DMS153 treated with DMSO at 0.1 percent for 48 hours (cell line): ENCODE measurements around the gene INTS7.
"Not testable (repeated sequence)": the region's sequence is repeated elsewhere in the genome, so short reads cannot be mapped to it uniquely, and the experiment has no call there.

Experiments used
- DNase-seq: peaks from one replicate; lab custom pipeline; 2025; ENCODE audit not compliant: unreplicated experiment; lab: John Stamatoyannopoulos, UW

Gene INTS7

GRCh38 chr1:211938561-211938997 is 96.8 kb downstream of the INTS7 start:
- no peak for DNase-seq

DNA sequence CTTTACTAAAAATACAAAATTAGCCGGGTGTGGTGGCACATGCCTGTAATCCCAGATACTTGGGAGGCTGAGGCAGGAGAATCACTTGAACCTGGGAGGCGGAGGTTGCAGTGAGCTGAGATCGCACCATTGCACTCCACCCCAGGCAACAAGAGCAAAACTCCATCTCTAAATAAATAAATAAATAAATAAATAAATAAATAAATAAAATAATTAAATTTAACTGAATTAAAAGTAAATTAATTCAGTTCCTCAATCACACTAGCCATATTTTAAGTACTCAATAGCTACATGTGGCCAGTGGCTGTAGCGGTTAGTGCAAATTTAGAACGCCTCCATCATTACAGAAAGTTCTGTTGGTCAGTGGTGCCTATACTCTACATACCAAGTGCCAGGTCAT is 97.9 kb downstream of the INTS7 start:
- not testable (repeated sequence) for DNase-seq

- no peak for DNase-seq
These were observed 99.8 kb downstream of the INTS7 start for GRCh38 chr1:211935448-211935970.

- DNase-seq, result no peak
These were observed 101.2 kb downstream of the INTS7 start for GRCh38 chr1:211933946-211934714.

DNA sequence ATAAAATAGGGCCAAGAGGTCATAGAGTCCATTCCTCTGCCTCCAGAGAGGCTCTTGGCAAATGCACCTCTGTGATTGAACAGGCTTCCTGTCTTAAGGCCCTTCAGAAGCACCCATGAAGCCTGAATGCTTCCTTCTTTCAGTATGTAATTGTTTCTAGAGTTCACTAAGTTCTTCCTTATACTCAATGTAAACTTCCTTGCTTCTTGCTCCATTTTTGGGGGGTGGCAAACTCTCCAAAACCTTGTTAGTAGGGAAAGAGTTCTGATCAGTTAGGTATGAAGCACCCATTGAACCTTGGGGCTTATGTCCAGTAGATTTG is 102.5 kb downstream of the INTS7 start:
- DNase-seq, result no peak

DNA sequence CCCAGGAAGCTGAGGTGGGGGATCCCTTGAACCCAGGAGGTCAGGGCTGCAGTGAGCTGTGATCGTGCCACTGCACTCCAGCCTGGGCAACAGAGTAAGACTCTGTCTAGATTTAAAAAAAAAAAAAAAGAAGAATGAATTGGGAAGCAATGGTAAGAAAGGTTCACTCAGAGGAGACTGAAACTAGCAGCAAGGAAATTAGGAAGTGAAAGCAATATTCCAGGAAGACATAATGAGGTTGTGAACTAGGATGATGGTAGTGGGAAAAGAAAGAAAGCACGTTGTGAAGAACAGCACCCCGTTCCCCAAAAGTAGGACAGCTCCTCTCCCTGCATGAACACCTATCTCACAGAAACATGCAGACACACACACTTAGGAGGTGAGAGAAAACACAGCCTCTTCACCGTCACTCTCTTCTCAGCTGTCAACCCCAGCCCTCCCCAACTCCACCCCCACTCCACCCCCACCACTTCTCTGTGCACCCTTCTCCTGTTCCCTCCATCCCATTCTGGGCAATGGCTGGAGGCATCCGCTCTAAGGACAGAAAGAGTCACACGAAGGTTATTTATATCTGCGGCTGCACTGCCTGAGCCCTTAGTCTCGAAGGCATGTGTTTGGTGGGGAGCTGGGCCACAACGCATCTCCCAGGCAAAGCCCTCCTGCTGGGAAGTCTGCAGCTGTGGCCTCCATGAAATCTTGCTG is 103.0 kb downstream of the INTS7 start:
- no peak for DNase-seq

DNA sequence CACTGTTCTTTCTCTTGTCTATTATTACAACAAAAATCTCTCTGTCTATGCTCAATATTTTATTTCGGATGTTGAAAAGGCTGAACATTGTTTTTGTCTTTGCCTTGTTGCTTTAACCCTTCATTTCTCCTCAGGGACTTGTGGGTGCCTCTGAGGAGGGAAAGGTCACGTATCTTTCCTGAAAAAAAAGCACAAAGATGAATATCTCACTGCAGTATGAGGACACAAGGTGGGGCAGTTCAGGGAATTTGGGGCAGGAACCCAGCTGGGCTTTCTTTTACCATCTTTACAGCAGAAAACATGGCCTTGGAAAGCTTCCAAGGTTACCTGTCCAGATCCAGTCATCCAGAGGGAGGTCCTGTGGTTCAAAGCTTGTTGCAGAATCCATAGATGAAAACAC is 105.7 kb downstream of the INTS7 start:
- no peak for DNase-seq

DNA sequence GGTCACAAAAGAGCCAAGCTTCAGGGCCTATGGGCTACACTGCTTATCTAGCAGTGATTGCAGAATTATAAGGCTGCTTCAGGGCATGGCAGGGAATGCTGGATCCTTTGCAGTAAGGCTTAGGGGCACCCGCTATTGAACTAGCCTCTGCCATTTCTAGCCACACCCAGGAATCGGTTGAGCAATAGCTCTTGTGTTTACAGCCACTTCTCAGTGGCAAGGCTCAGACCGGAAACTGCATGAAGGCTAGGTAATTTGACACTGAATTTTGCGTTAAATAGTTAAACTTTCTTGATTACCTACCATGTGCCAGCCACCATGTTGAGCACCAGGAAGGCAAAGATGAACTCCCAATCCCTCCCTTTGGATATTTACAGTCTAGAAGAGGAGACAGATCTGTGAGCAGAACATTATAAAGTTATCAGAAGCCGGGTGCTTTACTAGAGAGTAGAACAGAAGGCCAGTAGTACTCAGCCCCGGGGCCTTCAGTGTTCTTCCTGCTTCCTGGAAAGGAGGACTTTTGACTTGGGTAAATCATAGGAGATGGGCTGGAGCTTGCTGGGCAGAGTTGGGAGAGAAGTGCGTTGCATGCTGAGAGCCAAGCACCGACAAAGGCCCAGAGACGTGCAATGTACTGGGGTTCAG is 106.2 kb downstream of the INTS7 start:
- peak; percentile 100 for DNase-seq

DNA sequence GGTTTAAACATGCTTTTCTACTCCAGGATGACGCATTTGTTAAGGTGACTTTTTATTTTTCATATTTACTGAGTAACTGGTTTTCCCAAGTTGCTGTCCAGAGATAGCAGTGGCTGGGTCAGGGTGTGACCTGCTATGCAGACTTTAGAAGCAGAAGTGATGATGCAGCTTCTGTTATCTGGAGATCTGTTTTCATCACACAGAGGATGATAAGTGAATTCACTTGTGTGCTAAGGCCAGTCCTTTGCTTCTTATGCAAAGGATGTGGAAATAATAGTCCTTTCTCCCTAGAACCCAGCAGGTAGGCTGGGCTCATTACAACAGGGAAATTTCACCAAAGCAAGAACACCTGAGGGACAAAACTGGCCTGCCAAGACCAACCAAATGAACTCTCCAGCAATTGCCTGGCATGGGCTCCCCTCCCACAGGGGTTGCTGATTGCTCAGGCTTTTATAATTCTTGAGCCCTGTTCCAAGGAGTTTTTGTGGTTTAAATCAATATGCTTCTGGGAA is 107.0 kb downstream of the INTS7 start:
- DNase-seq, result no peak

DNA sequence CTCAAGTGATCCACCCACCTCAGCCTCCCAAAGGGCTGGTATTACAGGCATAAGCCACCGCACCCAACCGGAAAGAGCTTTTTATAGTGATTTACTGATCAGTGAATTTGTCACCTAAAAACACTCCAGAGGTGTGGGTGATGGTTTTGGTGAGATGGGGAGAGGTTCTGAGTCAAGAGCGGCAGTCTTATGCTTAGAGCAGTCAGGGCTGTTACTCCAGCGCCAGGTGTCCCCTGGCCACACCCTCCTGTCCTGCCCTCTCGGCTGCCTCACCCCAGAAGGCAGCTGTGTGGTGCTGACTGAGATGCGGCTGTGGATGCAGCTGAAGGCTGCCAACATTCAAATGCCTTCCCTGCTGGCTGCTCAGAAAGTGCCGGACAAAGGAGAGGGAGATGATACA is 110.3 kb downstream of the INTS7 start:
- DNase-seq, result peak; percentile 93

DNA sequence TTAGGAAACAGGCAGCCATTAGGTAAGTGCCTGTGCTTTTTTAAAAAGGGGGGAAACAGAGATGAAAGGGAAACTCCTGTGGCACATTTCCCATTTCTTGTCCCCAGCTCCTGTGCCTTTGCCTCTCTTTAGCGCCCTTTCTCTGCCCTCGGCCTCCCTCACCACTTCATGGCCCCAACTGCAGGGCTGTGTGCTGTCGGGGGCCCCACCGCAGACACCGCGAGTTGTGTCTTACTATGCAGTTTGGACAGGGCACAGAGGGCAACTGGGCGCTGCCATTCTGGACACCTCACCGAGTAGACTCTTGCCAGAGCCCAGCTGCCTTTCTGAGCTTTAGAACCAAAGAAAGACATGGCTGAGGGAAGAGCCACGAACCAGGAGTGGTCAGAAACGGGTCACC is 111.1 kb downstream of the INTS7 start:
- no peak for DNase-seq

GRCh38 chr1:211923095-211923494 is 112.3 kb downstream of the INTS7 start:
- no peak for DNase-seq

- no peak for DNase-seq
These were observed 113.7 kb downstream of the INTS7 start for GRCh38 chr1:211921579-211922095.

- DNase-seq, result no peak
These were observed 114.6 kb downstream of the INTS7 start for GRCh38 chr1:211920602-211921226.

DNA sequence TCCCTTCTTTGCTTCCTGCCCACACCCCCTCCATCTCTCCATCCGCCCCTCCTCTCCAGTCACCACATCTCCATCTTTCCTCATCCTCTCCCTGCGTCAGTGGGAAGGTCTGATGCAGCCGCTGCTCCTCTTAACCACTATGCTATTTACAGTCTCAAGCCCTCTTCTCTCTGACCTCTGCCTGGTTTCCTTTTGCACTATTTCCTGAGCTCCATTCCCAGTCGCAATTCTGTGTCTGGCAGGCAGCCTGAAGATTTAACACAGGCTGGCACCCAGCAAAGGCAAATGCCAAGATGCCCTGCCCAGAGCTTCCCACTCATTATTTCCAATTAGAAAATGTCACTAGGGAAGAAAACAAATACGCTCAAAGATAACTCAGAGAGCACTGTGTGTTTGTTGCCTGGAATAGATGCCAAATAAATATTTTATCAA is 115.2 kb downstream of the INTS7 start:
- no peak for DNase-seq

DNA sequence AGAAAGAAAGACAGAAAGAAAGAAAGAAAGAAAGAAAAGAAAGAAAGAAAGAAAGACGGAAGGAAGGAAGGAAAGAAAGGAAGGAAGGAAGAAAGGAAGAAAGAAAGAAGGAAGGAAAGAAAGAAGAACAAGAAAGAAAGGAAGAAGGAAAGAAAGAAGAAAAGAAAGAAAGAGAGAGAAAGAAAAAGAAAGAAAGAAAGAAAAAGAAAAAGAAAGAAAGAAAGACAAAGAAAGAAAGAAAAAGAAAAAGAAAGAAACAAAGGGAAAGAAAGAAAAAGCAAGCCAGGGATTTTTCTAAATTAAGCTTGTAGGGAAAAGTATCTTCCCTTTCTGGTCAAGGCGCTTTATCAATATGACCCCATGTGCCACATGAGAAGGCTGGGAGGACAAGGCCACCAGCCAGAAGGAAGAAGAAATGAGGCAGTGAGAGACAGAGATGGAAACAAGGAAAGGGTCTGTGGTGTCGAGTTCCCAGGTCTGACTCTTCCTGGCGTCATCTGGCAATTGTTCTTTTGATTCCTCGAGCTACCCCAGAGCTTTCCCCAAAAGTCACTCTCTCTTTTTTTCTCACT is 116.4 kb downstream of the INTS7 start:
- no peak for DNase-seq

DNA sequence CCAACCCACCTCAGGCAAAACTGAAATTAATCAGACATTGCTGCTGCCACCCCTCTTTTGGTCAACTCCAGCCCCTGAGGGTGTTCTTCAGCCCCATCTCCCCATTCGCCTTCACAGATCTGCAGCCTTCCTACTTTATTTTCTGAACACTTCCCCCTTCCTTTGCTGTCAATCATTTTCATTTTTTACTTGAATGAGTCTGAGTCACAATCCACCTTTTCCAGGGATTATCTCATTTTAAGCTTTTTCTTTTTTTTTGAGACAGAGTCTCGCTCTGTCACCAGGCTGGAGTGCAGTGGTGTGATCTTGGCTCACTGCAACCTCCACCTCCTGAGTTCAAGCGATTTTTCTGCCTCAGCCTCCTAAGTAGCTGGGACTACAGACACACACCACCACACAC is 118.9 kb downstream of the INTS7 start:
- not testable (repeated sequence) for DNase-seq

DNA sequence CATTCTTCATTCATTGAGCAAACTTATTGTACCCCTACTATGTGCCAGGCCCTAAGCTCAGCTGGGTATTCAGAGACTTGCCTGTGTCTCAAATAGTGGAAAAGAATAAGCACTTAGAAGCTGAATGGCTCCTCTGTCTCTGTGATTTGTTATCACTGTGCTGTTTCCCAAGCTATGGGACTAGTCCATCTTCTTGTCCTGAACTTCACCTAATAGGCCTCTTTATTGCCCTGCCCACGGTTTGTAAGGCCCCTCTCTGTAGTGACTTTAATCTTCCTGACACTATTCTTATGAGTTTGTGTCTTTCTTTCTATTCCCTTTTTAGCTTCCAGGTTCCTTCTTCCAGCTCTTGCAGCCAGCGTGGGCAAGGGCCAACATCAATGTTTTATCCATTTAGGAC is 119.4 kb downstream of the INTS7 start:
- DNase-seq, result no peak

DNA sequence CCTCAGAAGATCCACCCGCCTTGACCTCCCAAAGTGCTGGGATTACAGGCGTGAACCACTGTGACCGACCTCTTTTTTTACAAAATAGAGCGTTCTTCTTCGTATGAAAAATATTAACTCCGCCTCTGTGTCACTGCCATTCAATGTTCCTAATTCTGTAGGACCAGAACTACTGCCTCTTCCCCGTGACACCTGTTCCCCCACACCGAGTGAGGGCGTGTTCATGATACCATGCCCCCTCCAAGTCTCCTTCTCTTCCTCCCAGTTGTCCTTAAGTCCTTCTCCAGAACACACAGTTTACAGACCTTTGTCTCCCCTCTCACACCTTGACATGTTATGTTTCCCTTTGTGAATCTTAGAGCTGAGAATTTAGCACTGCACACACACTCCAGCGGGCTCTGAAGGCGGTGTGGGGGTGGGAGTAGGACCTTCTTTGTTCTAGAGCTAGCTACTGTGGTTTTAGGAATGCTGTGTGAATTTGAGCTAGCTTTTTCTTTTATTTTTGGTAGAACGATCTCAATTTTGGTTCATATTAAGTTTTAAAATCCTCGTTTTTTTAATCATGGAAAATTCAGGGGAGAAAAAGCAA is 122.4 kb downstream of the INTS7 start:
- DNase-seq, result no peak

GRCh38 chr1:211912038-211912437 is 123.3 kb downstream of the INTS7 start:
- no peak for DNase-seq
